ENCODE results near the gene ABCC9.

The ABCC9 gene

DNA sequence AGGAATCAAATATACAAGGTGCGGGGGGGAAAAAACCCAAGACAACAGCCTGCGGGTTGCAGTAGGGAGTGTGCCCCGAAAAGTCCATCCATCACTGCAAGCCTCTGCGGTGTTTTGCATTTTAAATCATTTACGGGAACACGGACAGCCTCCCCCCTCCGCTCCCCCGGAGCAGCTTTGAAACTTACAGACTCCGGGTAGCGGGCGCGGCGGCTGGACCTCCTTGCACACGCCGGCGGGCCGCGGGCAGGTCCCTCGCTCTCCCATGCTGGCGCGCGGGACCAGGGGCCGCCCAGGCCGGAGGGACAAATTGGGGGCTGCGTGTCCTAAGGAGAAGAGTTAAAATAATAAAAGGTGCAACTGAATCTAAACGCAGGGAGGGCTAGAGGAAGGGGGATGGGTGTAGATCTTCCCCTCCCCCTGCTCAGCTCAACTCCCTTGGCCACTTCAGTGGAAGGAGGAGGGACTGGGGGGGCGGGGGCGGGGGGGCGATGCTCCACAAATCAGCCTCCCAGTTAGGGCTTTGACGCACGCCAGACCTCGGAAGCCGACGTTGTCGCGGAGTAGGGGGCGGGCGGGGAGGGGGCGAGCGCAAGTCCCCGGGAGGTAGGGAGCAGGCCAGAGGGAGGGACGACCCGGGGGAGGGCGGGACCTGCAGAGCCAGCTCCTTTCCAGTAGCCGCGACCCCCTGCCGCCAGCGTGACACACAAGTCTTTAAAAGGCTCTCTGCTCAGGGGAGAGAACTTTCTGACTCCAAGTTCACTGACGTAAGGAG is 166.7 kb downstream of the ABCC9 start, which contains the start of gene KCNJ8:
Gene KCNJ8 (minus strand): TSS at position 349 of the 775 bp plus-strand sequence. CDS start 1,090 bp downstream, outside the sequence.
- DNase-seq (ENCODE audit: low read depth) = peak; percentile 14

DNA sequence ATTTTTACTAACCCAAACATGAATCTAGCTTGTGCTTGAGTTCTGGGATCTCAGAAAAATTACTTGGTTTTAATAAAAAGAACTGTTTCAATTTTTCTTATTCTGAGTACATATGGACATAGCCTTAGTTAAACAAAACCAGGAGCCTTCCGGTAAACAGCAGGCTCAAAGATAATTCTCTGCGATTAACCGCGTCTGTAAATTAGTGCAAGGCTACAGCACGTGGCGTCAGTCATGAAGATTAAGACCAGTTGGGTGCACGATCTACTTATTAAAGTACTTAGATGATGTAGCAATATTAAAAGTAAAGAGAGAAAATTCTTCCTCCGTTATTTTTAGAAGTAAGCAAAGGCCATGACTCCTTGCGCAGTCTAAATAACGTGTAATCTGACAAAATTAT is 167.4 kb downstream of the ABCC9 start:
- DNase-seq (ENCODE audit: low read depth) = no peak

DNA sequence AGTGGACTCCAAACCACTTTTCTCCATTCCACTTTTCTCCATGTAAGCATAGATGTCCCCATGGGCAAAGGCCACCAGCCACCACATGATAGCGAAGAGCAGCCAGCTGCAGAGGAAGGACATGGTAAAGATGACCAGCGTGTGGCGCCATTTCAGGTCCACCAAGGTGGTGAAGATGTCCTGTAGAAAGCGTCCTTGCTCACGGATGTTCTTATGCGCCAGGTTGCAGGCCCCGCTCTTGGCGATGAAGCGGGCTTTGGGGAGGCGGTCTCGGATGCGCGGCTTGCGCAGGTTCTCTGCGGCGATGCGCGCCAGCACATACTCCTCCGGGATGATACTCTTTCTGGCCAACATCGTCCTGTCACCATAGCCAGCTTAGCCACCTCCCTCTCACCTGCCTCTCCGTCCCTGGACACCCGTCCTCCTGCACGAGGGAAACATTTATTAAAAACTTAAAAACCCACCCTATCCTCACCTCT is 167.9 kb downstream of the ABCC9 start:
- DNase-seq (ENCODE audit: low read depth) = no peak

DNA sequence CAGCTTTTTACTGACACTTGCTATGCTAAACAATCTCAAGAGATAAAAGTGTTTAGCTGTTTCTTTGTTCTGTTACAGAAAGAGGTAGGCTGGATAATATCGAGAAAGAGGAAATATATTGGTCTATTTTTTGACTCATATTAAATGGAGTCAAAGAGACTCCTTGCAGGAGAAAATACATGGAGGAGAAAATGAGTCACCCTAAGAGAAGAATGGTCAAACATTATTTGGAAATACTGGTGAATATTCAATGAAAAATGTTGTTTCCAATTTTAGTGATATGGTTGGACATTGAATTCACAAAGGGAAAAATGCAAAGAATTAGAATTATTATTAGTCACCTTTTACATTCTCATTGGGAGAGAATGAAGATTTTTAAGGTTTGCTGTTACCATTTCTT is 169.9 kb downstream of the ABCC9 start:
- DNase-seq (ENCODE audit: low read depth) = no peak

DNA sequence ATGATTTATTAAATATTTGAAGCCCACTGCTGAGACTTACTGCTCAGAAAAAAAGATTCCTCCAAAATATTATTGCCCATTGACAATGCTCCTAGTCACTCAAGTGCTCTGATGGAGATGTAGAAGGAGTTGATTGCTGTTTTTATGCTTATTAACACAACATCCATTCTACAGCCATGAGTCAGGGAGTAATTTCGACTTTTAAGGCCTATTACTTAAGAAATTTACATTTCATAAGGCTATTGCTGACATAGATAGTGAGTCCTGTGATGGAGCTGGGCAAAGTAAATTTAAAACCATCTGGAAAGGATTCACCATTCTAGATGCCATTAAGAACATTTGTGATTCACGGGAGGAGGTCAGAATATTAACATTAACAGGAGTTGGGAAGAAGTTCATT is 171.9 kb downstream of the ABCC9 start:
- DNase-seq (ENCODE audit: low read depth) = peak; percentile 12

DNA sequence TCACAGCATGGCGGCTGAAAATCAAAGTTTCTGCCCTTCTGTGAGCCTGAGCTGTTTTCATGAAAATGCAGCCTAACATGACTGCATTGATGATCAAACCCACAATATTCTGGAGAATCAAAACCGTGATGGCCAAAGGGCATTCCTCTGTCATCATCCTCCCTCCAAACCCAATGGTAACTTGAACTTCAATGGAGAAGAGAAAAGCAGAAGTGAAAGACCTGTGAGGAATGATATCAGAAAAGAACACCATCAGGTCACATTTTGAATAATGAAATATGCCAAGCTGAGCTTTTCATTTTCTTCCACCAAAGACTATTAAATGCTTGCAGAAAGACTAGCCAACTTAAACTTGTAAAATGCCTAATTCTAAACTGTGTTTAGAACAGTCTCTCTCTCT is 174.8 kb downstream of the ABCC9 start:
- no peak for DNase-seq (ENCODE audit: low read depth)

DNA sequence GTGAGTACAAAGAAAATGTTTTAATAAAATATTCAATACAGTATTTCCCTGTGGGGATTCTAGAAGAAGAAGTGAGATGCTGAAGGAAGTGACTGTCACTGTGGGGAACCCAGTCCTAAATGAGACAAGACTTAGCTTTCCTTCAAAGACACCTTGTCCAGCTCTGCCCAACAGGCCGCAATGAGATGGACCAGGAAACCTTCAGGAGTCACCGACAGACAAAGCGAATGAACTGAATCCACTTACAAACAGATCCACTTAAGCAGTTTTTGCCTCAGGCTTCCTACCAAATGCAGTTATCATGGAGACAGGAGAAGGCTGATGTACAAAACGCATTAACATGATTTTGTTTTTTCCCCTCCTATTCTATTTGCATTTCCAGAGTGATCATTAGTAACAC is 176.3 kb downstream of the ABCC9 start:
- DNase-seq (ENCODE audit: low read depth) = no peak

DNA sequence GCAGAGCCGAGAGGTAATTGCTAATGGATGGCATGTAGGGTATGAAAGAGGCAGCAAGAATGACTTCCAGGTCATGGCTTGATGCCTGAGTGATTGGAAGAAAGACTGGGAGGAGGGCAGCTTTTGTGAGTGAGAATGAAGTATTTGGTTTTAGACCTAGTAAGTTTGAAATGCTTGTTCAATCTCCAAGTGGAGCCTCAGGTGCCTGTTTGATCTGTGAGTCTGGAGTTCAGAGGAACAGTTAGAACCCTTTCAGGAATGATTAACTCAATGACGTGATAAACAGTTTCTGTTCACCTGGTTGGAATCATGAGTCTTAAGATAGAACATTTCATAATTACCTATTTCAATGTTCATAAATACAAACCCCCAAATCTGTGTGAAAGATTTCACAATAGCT is 177.2 kb downstream of the ABCC9 start:
- no peak for DNase-seq (ENCODE audit: low read depth)

DNA sequence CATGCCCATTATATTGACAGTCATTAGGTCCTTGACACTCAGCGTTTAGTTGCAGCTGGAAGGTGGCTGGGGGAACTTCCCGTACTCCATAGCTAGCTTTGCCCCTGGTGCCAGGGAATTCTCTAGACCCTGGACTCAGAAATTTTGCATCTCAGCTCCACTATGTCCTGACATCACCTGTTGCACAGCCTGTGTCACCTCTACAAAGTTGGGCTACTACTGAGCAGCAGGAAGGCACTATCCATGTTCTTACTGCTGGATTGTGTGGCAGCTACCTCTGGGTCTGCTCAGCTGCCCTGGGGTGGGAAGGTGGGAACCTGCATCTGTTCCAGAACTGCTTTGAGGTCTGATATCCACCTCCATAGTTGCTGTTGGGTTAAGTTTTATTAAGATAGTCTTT is 177.7 kb downstream of the ABCC9 start:
- DNase-seq (ENCODE audit: low read depth) = no peak

DNA sequence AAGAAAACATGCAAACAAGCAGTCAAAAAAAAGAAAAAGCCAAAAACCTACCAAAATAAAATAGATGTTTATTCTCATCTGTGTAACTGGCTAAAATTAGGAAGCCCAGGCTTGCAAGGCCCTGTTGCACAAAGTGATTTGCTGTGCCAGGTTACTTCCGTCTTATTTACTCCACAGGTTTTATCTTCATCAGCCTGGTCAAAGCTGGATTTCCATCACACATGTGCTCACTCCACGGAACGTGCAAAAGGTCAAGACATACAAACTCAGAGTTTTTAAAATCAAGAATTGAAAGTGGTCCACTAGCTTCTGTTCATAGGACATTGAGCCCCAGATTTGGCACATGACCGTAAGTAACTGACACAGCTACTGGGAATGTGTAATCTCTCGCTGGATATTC is 181.5 kb downstream of the ABCC9 start:
- DNase-seq (ENCODE audit: low read depth) = no peak

DNA sequence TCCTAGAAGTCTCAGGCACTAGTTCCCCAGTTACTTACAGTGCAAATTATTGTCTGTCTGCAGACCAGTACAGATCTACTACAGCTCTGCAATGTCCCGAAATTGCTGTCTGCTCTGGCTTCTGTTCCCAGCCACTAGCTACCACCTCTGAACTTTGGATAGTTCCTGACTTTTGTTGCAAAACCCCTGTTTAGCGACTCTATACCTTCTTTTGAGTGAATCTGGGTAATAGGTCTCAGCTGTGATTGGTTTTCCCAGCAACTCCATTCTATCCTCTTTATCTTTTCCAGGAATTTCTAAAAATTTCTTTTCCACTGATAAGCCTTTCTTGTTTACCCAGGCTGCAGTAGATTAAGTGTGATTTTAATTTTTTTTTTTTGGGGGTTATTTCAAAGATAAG is 183.5 kb downstream of the ABCC9 start:
- no peak for DNase-seq (ENCODE audit: low read depth)

DNA sequence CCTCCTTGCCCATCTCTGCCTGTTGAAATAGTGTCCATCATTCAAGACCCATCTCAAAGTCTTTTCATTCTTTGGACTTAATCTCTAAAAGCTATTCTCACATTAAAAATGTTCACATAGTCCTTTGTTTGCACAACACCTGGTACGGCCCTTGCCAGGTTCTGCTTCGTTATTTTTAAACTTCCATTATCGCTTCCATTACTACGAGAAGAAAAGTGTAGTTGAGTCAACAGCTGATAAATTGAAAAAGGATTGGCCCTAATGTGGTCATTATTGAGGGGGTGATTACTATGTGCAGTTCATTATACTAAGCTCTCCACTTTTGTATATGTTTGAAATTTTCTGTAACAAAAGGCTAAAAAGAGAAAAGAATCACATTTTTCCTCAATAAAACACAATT is 184.5 kb downstream of the ABCC9 start:
- DNase-seq (ENCODE audit: low read depth) = no peak

DNA sequence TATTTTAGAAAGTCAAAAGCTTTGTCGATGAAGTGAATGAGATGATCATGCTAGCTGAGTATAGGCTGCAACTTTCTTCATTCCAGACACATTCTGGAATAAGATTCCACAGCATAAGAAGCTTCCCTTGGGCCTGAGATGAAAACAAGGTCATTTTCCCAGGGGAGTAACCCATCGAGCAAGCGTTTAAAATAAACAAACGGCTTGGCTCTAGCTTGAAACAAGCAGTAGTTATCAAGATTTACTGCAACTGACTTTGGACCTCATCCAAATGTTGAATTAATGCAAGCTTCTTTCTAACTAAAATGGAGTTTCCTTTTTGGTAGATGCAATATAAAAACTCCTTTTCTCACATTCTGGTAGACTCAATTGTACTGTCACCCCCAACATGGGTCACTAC is 189.7 kb downstream of the ABCC9 start:
- DNase-seq (ENCODE audit: low read depth) = no peak

Data from fibroblast of gingiva (primary cell).